Hepatocyte (in vitro differentiated cells): ENCODE measurements around the gene TAF15. TPM values are rescaled to one million over a fixed set of nuclear protein-coding genes. Genes with fewer than 3 reads are reported as not detected.
A peak's percentile ranks its signal among the peaks of the same experiment; 100 is the strongest.

Source experiments
- DNase-seq: peaks from one replicate; pipeline ENCODE4 v3.0.0-alpha.2; 2016; ENCODE audit warnings: low spot score
- H2AFZ ChIP-seq: fragments of 200-600 bp; sonication (generic); 2 replicates; pipeline ENCODE4 v1.6.0; 2016; ENCODE audit warnings: antibody characterized with exemption, mild to moderate bottlenecking
- H3K27ac ChIP-seq: fragments of 200-600 bp; sonication (generic); 2 replicates; pipeline ENCODE4 v1.5.1; 2016; ENCODE audit warnings: mild to moderate bottlenecking
- H3K27me3 ChIP-seq: fragments of 200-600 bp; sonication (generic); 2 replicates; pipeline ENCODE4 v1.6.1; 2016
- H3K36me3 ChIP-seq: fragments of 200-600 bp; sonication (generic); replicated peaks from 2 replicates; pipeline ENCODE4 v1.5.1; 2016; ENCODE audit warnings: low read depth; ENCODE audit not compliant: insufficient read depth
- H3K4me1 ChIP-seq: fragments of 200-600 bp; sonication (generic); 2 replicates; pipeline ENCODE4 v1.5.1; 2016; ENCODE audit warnings: mild to moderate bottlenecking, moderate library complexity; ENCODE audit not compliant: insufficient read depth
- H3K4me2 ChIP-seq: fragments of 200-600 bp; sonication (generic); 2 replicates; pipeline ENCODE4 v1.6.0; 2016
- H3K4me3 ChIP-seq: fragments of 200-600 bp; sonication (generic); 2 replicates; pipeline ENCODE4 v1.5.1; 2016; ENCODE audit warnings: mild to moderate bottlenecking
- H3K79me2 ChIP-seq: fragments of 200-600 bp; sonication (generic); 2 replicates; pipeline ENCODE4 v1.6.0; 2017; ENCODE audit warnings: mild to moderate bottlenecking
- H3K9me2 ChIP-seq: fragments of 200-600 bp; sonication (generic); replicated peaks from 2 replicates; pipeline ENCODE4 v1.6.0; 2017; ENCODE audit warnings: mild to moderate bottlenecking; ENCODE audit not compliant: insufficient read depth
- H3K9me3 ChIP-seq: fragments of 200-600 bp; sonication (generic); 2 replicates; pipeline ENCODE4 v1.5.1; 2016; ENCODE audit warnings: low read depth, mild to moderate bottlenecking
- H4K20me1 ChIP-seq: fragments of 200-600 bp; sonication (generic); 2 replicates; pipeline ENCODE4 v1.6.0; 2016; ENCODE audit warnings: mild to moderate bottlenecking; ENCODE audit not compliant: insufficient read depth, poor library complexity, severe bottlenecking
- CTCF ChIP-seq: fragments of 200-600 bp; sonication (generic); IDR thresholded peaks from 2 replicates; pipeline ENCODE4 v1.5.1; 2016; ENCODE audit warnings: antibody characterized with exemption, mild to moderate bottlenecking; ENCODE audit not compliant: poor library complexity
- EZH2 ChIP-seq: fragments of 200-600 bp; sonication (generic); IDR thresholded peaks from 2 replicates; pipeline ENCODE4 v1.6.1; 2016; ENCODE audit warnings: antibody characterized with exemption, mild to moderate bottlenecking, borderline replicate concordance
- EZH2phosphoT487 ChIP-seq: fragments of 200-600 bp; sonication (generic); IDR thresholded peaks from one replicate; pipeline ENCODE4 v1.6.1; 2018; ENCODE audit warnings: antibody characterized with exemption, mild to moderate bottlenecking, low read depth, moderate library complexity; ENCODE audit not compliant: unreplicated experiment, severe bottlenecking
- WGBS: methylation state at CpG from one replicate; pipeline ENCODE4 v1.1.6; 2016; ENCODE audit warnings: low lambda C conversion rate; ENCODE audit errors: missing lambda C conversion rate; 5-methylcytosine and 5-hydroxymethylcytosine counted together
- polyA plus RNA-seq: library from polyadenylated mRNA; unstranded; fragments of >200 nt; fragmentation: Nextera tagmentation; extraction: Ambion mirVana; gene quantifications from 2 replicates; pipeline ENCODE4 v1.2.1, GENCODE V29; 2016
- total RNA-seq: library from RNA; depleted of rRNA; stranded (reverse); fragments of >200 nt; gene quantifications from 2 replicates; pipeline ENCODE4 v1.2.3, GENCODE V29; 2014

TAF15 gene
- total and polyA plus RNA-seq, 2 experiments from 2014 or later, result 15.7 to 36.1 TPM

GRCh38 chr17:35784895-35785294 lies 24.4 kb upstream of the TAF15 start:
- DNase-seq, result no peak
- no peaks in the 10 kb centered on the region for H3K9me3 ChIP-seq
- H3K27me3 ChIP-seq, result no peaks in the 10 kb centered on the region
- H2AFZ ChIP-seq, result no peak overlapping the region
- H3K27ac ChIP-seq, result no peak overlapping the region
- no peaks in the 10 kb centered on the region for H4K20me1 ChIP-seq
- peaks cover 43% of the 10 kb centered on the region for H3K4me1 ChIP-seq
- no peaks in the 10 kb centered on the region for H3K79me2 ChIP-seq
- TF ChIP-seq CTCF, result no peak
- no peak for TF ChIP-seq EZH2phosphoT487
- TF ChIP-seq EZH2, result no peak
- no peaks in the 10 kb centered on the region for H3K9me2 ChIP-seq
- H3K4me3 ChIP-seq, result no peak overlapping the region
- H3K36me3 ChIP-seq, result no peaks in the 10 kb centered on the region
- 96% methylated on average over 2 of the region's 2 CpGs for WGBS
- H3K4me2 ChIP-seq, result no peak overlapping the region

GRCh38 chr17:35786941-35787432 lies 22.3 kb upstream of the TAF15 start:
- H3K79me2 ChIP-seq, result no peaks in the 10 kb centered on the region
- no peaks in the 10 kb centered on the region for H4K20me1 ChIP-seq
- H3K9me3 ChIP-seq, result no peaks in the 10 kb centered on the region
- WGBS, result 7% methylated on average over 3 of the region's 3 CpGs
- peaks cover 43% of the 10 kb centered on the region for H3K4me1 ChIP-seq
- H3K27me3 ChIP-seq, result no peaks in the 10 kb centered on the region
- H3K27ac ChIP-seq, result peak overlapping the region; percentile 41
- H3K4me2 ChIP-seq, result peak overlapping the region; percentile 30
- DNase-seq, result peak; percentile 28
- H2AFZ ChIP-seq, result no peak overlapping the region
- no peak overlapping the region for H3K4me3 ChIP-seq
- H3K36me3 ChIP-seq, result no peaks in the 10 kb centered on the region
- no peaks in the 10 kb centered on the region for H3K9me2 ChIP-seq
- TF ChIP-seq EZH2 (no peak), EZH2phosphoT487 (no peak), CTCF (no peak)

- no peaks in the 10 kb centered on the region for H3K36me3 ChIP-seq
- TF ChIP-seq EZH2 (no peak), CTCF (no peak), EZH2phosphoT487 (no peak)
- H3K4me2 ChIP-seq, result peak overlapping the region; percentile 10
- H3K4me3 ChIP-seq, result no peak overlapping the region
- H3K9me3 ChIP-seq, result no peaks in the 10 kb centered on the region
- no peak overlapping the region for H2AFZ ChIP-seq
- no peaks in the 10 kb centered on the region for H4K20me1 ChIP-seq
- DNase-seq, result peak; percentile 66
- H3K79me2 ChIP-seq, result no peaks in the 10 kb centered on the region
- H3K4me1 ChIP-seq, result peaks cover 35% of the 10 kb centered on the region
- peaks cover 13% of the 10 kb centered on the region for H3K27me3 ChIP-seq
- H3K9me2 ChIP-seq, result no peaks in the 10 kb centered on the region
- H3K27ac ChIP-seq, result peak overlapping the region; percentile 54
- WGBS, result 29% methylated on average over 2 of the region's 2 CpGs
Observed at GRCh38 chr17:35788477-35789368, 20.6 kb upstream of the TAF15 start.
